Measurements from ENCODE around the gene GAL3ST1.

- TF ChIP-seq, protein P1, sequence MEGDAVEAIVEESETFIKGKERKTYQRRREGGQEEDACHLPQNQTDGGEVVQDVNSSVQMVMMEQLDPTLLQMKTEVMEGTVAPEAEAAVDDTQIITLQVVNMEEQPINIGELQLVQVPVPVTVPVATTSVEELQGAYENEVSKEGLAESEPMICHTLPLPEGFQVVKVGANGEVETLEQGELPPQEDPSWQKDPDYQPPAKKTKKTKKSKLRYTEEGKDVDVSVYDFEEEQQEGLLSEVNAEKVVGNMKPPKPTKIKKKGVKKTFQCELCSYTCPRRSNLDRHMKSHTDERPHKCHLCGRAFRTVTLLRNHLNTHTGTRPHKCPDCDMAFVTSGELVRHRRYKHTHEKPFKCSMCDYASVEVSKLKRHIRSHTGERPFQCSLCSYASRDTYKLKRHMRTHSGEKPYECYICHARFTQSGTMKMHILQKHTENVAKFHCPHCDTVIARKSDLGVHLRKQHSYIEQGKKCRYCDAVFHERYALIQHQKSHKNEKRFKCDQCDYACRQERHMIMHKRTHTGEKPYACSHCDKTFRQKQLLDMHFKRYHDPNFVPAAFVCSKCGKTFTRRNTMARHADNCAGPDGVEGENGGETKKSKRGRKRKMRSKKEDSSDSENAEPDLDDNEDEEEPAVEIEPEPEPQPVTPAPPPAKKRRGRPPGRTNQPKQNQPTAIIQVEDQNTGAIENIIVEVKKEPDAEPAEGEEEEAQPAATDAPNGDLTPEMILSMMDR (optimal IDR thresholded peaks at IDR 0.05 in 1 of 3, IDR thresholded peaks at IDR 0.05 in 1 of 3, conservative IDR thresholded peaks at IDR 0.05 in 1 of 3; ENCODE audit: extremely low read depth in 1 of 3, insufficient read depth in 2 of 3, low read length in 3 of 3): no peak
- no peak for TF ChIP-seq EZH2 (IDR thresholded peaks at IDR 0.05; ENCODE audit: low read length)
Measured at GRCh38 chr22:30561402-30562189, 12.9 kb downstream of the GAL3ST1 start.

Measured in keratinocyte (primary cell).